SK-N-SH treated with all-trans-retinoic acid at 6 μM for 48 hours (cell line): ENCODE results near the gene CEP290.

Source experiments
- ATAC-seq: fragments of 200-7000 bp; cut with Tn5 transposase; 3 replicates; pipeline ENCODE4 v1.9.1; 2020; ENCODE audit warnings: mild to moderate bottlenecking, moderate library complexity
- ARNTL ChIP-seq: fragments of 450-650 bp; formaldehyde crosslinking; IDR thresholded peaks from 2 replicates; pipeline ENCODE4 v1.5.0; 2020; ENCODE audit warnings: low read depth, mild to moderate bottlenecking, moderate library complexity, borderline replicate concordance
- BACH2 ChIP-seq: fragments of 250-450 bp; sonication (Bioruptor Pico); IDR thresholded peaks from 2 replicates; pipeline ENCODE4 v1.9.0; 2021; ENCODE audit warnings: mild to moderate bottlenecking, borderline replicate concordance
- CSDC2 ChIP-seq: fragments of 250-450 bp; sonication (Bioruptor Pico); IDR thresholded peaks from 2 replicates; pipeline ENCODE4 v1.5.0; 2020; ENCODE audit warnings: mild to moderate bottlenecking, moderate library complexity
- ESRRG ChIP-seq: fragments of 250-450 bp; sonication (Bioruptor Pico); IDR thresholded peaks from 2 replicates; pipeline ENCODE4 v1.6.1; 2021; ENCODE audit warnings: mild to moderate bottlenecking
- GLIS3 ChIP-seq: fragments of 250-450 bp; sonication (Bioruptor Pico); IDR thresholded peaks from 2 replicates; pipeline ENCODE4 v1.5.0; 2020; ENCODE audit warnings: mild to moderate bottlenecking, moderate library complexity
- ISL1 ChIP-seq: fragments of 250-450 bp; sonication (Bioruptor Pico); IDR thresholded peaks from 2 replicates; pipeline ENCODE4 v2.1.2; 2022; ENCODE audit warnings: mild to moderate bottlenecking, moderate library complexity
- OSR1 ChIP-seq: fragments of 250-450 bp; sonication (Bioruptor Pico); IDR thresholded peaks from 2 replicates; pipeline ENCODE4 v1.8.0; 2022; ENCODE audit warnings: moderate library complexity, mild to moderate bottlenecking, inconsistent platforms
- PPARA ChIP-seq: fragments of 250-450 bp; sonication (Bioruptor Pico); IDR thresholded peaks from 2 replicates; pipeline ENCODE4 v1.5.0; 2020; ENCODE audit warnings: mild to moderate bottlenecking, borderline replicate concordance
- RARB ChIP-seq: fragments of 250-450 bp; sonication (Bioruptor Pico); IDR thresholded peaks from 2 replicates; pipeline ENCODE4 v1.8.0; 2021; ENCODE audit warnings: mild to moderate bottlenecking, moderate library complexity
- SNAI2 ChIP-seq: fragments of 250-450 bp; sonication (Bioruptor Pico); IDR thresholded peaks from 2 replicates; pipeline ENCODE4 v1.5.0; 2020; ENCODE audit warnings: mild to moderate bottlenecking, moderate library complexity
- TCF4 ChIP-seq: fragments of 250-450 bp; sonication (Bioruptor Pico); IDR thresholded peaks from 2 replicates; pipeline ENCODE4 v1.8.0; 2021; ENCODE audit warnings: mild to moderate bottlenecking, moderate library complexity, borderline replicate concordance
- TOX ChIP-seq: fragments of 250-450 bp; sonication (Bioruptor Pico); IDR thresholded peaks from 2 replicates; pipeline ENCODE4 v1.8.0; 2021; ENCODE audit warnings: mild to moderate bottlenecking, moderate library complexity, borderline replicate concordance
- ZC3H10 ChIP-seq: fragments of 250-450 bp; sonication (Bioruptor Pico); IDR thresholded peaks from 2 replicates; pipeline ENCODE4 v1.5.1; 2021; ENCODE audit warnings: mild to moderate bottlenecking, moderate library complexity
- ZFP3 ChIP-seq: fragments of 250-450 bp; sonication (Bioruptor Pico); IDR thresholded peaks from 2 replicates; pipeline ENCODE4 v1.5.0; 2020; ENCODE audit warnings: mild to moderate bottlenecking, moderate library complexity
- ZFP30 ChIP-seq: fragments of 450-650 bp; formaldehyde crosslinking; IDR thresholded peaks from 2 replicates; pipeline ENCODE4 v1.5.0; 2022; ENCODE audit warnings: mild to moderate bottlenecking, moderate library complexity
- ZNF565 ChIP-seq: fragments of 450-650 bp; formaldehyde crosslinking; conservative IDR thresholded peaks from 2 replicates; pipeline ENCODE4 v1.5.0; 2020; ENCODE audit warnings: low read depth, mild to moderate bottlenecking, moderate library complexity
- ZNF8 ChIP-seq: fragments of 450-650 bp; formaldehyde crosslinking; IDR thresholded peaks from 2 replicates; pipeline ENCODE4 v1.5.0; 2020; ENCODE audit warnings: mild to moderate bottlenecking, moderate library complexity
- TF ChIP-seq, protein P1 (sequence below): fragments of 250-450 bp; sonication (Bioruptor Pico); IDR thresholded peaks from 2 replicates; pipeline ENCODE4 v1.8.0; 2021; ENCODE audit warnings: low read depth, mild to moderate bottlenecking, moderate library complexity, borderline replicate concordance
- TF ChIP-seq, protein P2 (sequence below): fragments of 250-450 bp; sonication (Bioruptor Pico); IDR thresholded peaks from 2 replicates; pipeline ENCODE4 v1.5.0; 2020; ENCODE audit warnings: mild to moderate bottlenecking, moderate library complexity
- TF ChIP-seq, protein P3 (sequence below): fragments of 250-450 bp; sonication (Bioruptor Pico); IDR thresholded peaks from 2 replicates; pipeline ENCODE4 v1.5.1; 2020; ENCODE audit warnings: low read depth, mild to moderate bottlenecking, moderate library complexity
- TF ChIP-seq, protein P4 (sequence below): fragments of 250-450 bp; sonication (Bioruptor Pico); IDR thresholded peaks from 2 replicates; pipeline ENCODE4 v1.5.1; 2021; ENCODE audit warnings: mild to moderate bottlenecking, moderate library complexity
- TF ChIP-seq, protein P5 (sequence below): fragments of 250-450 bp; sonication (Bioruptor Pico); IDR thresholded peaks from 2 replicates; pipeline ENCODE4 v1.8.0; 2020; ENCODE audit warnings: mild to moderate bottlenecking, moderate library complexity, borderline replicate concordance

Gene CEP290

DNA sequence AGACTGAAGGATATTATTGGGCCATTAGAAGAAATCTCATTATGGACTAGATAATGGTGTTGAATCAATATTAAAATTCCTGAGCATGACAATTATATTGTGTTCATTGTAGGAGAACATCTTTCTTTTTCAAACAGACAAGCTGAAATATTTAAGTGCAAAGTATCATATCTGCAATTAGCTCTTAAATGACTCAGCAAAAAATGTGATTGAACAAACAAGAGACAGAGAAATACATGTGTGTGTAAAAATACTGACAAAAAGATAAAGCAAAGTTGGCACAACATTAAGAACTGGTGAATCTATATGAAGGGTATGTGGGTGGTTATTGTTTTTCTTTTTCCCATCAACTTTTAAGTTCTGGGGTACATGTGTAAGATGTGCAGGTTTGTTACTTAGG lies 9.5 kb downstream of the CEP290 start:
- no peak for ATAC-seq
- no peak for TF ChIP-seq PPARA (CRISPR knock-in tag)
- TF ChIP-seq, protein P1, sequence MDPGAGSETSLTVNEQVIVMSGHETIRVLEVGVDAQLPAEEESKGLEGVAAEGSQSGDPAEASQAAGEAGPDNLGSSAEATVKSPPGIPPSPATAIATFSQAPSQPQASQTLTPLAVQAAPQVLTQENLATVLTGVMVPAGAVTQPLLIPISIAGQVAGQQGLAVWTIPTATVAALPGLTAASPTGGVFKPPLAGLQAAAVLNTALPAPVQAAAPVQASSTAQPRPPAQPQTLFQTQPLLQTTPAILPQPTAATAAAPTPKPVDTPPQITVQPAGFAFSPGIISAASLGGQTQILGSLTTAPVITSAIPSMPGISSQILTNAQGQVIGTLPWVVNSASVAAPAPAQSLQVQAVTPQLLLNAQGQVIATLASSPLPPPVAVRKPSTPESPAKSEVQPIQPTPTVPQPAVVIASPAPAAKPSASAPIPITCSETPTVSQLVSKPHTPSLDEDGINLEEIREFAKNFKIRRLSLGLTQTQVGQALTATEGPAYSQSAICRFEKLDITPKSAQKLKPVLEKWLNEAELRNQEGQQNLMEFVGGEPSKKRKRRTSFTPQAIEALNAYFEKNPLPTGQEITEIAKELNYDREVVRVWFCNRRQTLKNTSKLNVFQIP (CRISPR knock-in tag) = no peak
- no peak for TF ChIP-seq GLIS3 (CRISPR knock-in tag)
- TF ChIP-seq ZFP30 = no peak
- TF ChIP-seq, all 23 proteins: peak for 0

DNA sequence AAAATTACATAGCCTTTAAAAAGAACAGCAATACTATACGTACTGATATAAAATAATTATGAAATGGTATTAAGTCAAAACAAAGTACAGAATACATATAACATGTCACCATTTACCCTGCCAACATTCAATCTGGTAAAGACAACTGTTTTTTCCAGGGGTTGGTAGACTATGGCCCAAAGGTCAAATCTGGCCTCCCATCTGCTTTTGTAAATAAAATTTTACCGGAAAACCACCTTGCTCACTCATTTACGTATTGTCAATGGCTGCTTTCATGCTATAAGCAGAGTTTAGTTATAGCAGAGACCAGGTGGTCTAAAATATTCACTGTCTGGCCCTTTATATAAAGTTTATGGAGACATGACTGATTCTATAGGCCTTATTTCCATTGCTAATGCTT lies 14.0 kb downstream of the CEP290 start:
- TF ChIP-seq, protein P2, sequence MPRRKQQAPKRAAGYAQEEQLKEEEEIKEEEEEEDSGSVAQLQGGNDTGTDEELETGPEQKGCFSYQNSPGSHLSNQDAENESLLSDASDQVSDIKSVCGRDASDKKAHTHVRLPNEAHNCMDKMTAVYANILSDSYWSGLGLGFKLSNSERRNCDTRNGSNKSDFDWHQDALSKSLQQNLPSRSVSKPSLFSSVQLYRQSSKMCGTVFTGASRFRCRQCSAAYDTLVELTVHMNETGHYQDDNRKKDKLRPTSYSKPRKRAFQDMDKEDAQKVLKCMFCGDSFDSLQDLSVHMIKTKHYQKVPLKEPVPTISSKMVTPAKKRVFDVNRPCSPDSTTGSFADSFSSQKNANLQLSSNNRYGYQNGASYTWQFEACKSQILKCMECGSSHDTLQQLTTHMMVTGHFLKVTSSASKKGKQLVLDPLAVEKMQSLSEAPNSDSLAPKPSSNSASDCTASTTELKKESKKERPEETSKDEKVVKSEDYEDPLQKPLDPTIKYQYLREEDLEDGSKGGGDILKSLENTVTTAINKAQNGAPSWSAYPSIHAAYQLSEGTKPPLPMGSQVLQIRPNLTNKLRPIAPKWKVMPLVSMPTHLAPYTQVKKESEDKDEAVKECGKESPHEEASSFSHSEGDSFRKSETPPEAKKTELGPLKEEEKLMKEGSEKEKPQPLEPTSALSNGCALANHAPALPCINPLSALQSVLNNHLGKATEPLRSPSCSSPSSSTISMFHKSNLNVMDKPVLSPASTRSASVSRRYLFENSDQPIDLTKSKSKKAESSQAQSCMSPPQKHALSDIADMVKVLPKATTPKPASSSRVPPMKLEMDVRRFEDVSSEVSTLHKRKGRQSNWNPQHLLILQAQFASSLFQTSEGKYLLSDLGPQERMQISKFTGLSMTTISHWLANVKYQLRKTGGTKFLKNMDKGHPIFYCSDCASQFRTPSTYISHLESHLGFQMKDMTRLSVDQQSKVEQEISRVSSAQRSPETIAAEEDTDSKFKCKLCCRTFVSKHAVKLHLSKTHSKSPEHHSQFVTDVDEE (CRISPR knock-in tag) = no peak
- no peak for TF ChIP-seq ZFP30
- TF ChIP-seq, protein P3, sequence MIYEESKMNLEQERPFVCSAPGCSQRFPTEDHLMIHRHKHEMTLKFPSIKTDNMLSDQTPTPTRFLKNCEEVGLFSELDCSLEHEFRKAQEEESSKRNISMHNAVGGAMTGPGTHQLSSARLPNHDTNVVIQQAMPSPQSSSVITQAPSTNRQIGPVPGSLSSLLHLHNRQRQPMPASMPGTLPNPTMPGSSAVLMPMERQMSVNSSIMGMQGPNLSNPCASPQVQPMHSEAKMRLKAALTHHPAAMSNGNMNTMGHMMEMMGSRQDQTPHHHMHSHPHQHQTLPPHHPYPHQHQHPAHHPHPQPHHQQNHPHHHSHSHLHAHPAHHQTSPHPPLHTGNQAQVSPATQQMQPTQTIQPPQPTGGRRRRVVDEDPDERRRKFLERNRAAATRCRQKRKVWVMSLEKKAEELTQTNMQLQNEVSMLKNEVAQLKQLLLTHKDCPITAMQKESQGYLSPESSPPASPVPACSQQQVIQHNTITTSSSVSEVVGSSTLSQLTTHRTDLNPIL (CRISPR knock-in tag) = no peak
- no peak for TF ChIP-seq ZNF565
- TF ChIP-seq ESRRG (CRISPR knock-in tag) = no peak
- TF ChIP-seq SNAI2 (CRISPR knock-in tag) = no peak
- no peak for TF ChIP-seq TOX (CRISPR knock-in tag)
- TF ChIP-seq RARB (CRISPR knock-in tag) = no peak
- TF ChIP-seq BACH2 (CRISPR knock-in tag) = no peak
- TF ChIP-seq CSDC2 (CRISPR knock-in tag) = no peak
- TF ChIP-seq, protein P1 (CRISPR knock-in tag) = no peak
- TF ChIP-seq, protein P4, sequence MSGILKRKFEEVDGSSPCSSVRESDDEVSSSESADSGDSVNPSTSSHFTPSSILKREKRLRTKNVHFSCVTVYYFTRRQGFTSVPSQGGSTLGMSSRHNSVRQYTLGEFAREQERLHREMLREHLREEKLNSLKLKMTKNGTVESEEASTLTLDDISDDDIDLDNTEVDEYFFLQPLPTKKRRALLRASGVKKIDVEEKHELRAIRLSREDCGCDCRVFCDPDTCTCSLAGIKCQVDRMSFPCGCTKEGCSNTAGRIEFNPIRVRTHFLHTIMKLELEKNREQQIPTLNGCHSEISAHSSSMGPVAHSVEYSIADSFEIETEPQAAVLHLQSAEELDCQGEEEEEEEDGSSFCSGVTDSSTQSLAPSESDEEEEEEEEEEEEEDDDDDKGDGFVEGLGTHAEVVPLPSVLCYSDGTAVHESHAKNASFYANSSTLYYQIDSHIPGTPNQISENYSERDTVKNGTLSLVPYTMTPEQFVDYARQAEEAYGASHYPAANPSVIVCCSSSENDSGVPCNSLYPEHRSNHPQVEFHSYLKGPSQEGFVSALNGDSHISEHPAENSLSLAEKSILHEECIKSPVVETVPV (CRISPR knock-in tag) = no peak
- no peak for TF ChIP-seq ZNF8 (CRISPR knock-in tag)
- no peak for TF ChIP-seq OSR1
- TF ChIP-seq, all 23 proteins: peak for 0

DNA sequence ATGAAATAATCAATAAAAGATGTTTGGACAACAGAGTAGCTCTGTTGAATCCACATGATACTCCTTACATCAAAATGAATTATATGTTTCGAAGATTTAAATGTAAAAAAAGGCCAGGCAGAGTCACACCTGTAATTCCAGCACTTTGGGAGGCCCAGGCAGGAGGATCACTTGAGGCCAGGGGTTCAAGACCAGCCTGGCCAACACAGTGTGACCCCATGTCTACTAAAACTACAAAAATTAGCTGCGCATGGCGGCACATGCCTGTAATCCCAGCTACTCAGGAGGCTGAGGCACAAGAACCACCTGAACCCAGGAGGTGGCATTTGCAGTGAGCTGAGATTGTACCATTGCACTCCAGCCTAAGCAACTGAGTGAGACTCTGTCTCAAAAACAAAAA lies 14.8 kb downstream of the CEP290 start:
- TF ChIP-seq TOX (CRISPR knock-in tag) (no peak), ESRRG (CRISPR knock-in tag) (no peak), ZFP30 (no peak), TCF4 (no peak), PPARA (CRISPR knock-in tag) (no peak), ZNF8 (CRISPR knock-in tag) (no peak), ZFP3 (CRISPR knock-in tag) (no peak), BACH2 (CRISPR knock-in tag) (no peak), ZC3H10 (CRISPR knock-in tag) (no peak), GLIS3 (CRISPR knock-in tag) (no peak), ISL1 (no peak), OSR1 (no peak), ZNF565 (no peak), ARNTL (CRISPR knock-in tag) (no peak)
- TF ChIP-seq, protein P1 (CRISPR knock-in tag) = no peak
- TF ChIP-seq, protein P4 (CRISPR knock-in tag) = no peak
- TF ChIP-seq, protein P5, sequence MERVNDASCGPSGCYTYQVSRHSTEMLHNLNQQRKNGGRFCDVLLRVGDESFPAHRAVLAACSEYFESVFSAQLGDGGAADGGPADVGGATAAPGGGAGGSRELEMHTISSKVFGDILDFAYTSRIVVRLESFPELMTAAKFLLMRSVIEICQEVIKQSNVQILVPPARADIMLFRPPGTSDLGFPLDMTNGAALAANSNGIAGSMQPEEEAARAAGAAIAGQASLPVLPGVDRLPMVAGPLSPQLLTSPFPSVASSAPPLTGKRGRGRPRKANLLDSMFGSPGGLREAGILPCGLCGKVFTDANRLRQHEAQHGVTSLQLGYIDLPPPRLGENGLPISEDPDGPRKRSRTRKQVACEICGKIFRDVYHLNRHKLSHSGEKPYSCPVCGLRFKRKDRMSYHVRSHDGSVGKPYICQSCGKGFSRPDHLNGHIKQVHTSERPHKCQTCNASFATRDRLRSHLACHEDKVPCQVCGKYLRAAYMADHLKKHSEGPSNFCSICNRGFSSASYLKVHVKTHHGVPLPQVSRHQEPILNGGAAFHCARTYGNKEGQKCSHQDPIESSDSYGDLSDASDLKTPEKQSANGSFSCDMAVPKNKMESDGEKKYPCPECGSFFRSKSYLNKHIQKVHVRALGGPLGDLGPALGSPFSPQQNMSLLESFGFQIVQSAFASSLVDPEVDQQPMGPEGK (CRISPR knock-in tag) = no peak
- ATAC-seq = no peak

More for the DNA sequence above, 14.0 kb downstream of the CEP290 start:
- ATAC-seq = no peak
